Cardiac fibroblast (primary cell): Measurements from ENCODE around the gene NUP214.
"Not testable (repeated sequence)": the region's sequence is repeated elsewhere in the genome, so short reads cannot be mapped to it uniquely, and the experiment has no call there.

Experiments used
- DNase-seq, 2 donors: peaks; one replicate each; pipeline versions ENCODE4 v3.0.0 to v3.0.0-alpha.2; 2010; ENCODE audit warnings: low read depth in 2 of 2
- H3K4me3 ChIP-seq, 2 donors: replicated peaks in 1 of 2; 1 replicate in 1 of 2; 2 replicates in 1 of 2; pipeline ENCODE4 v1.5.1; 2011; ENCODE audit warnings: low read depth in 2 of 2, low read length in 2 of 2, mild to moderate bottlenecking in 2 of 2, moderate library complexity in 1 of 2
- CTCF ChIP-seq: IDR thresholded peaks from one replicate; pipeline ENCODE4 v1.5.1; 2011; ENCODE audit warnings: low read depth, mild to moderate bottlenecking, low read length, inconsistent platforms

NUP214 gene

GRCh38 chr9:131197160-131197911 is 72.0 kb downstream of the NUP214 start:
- H3K4me3 ChIP-seq = no peak overlapping the region
- no peak for DNase-seq
- TF ChIP-seq CTCF = no peak

GRCh38 chr9:131198041-131198715 is 72.8 kb downstream of the NUP214 start:
- no peak for TF ChIP-seq CTCF
- H3K4me3 ChIP-seq = no peak overlapping the region
- no peak for DNase-seq

GRCh38 chr9:131201856-131202255 is 76.5 kb downstream of the NUP214 start:
- no peak overlapping the region for H3K4me3 ChIP-seq
- TF ChIP-seq CTCF = no peak
- no peak for DNase-seq

- no peak overlapping the region for H3K4me3 ChIP-seq
- no peak for DNase-seq
- peak; percentile 30 for TF ChIP-seq CTCF
Observed at GRCh38 chr9:131203431-131204218, 78.2 kb downstream of the NUP214 start.

GRCh38 chr9:131204285-131204684 is 78.9 kb downstream of the NUP214 start:
- H3K4me3 ChIP-seq = no peak overlapping the region
- DNase-seq = no peak
- TF ChIP-seq CTCF = no peak

- TF ChIP-seq CTCF = no peak
- H3K4me3 ChIP-seq = no peak overlapping the region
- no peak for DNase-seq
Observed at GRCh38 chr9:131206495-131206894, 81.1 kb downstream of the NUP214 start.

GRCh38 chr9:131211920-131212319 is 86.5 kb downstream of the NUP214 start:
- DNase-seq, H3K4me3 ChIP-seq: not testable (repeated sequence)
